Choroid plexus epithelial cell (primary cell): ENCODE results near the gene CCDC127.
"Not testable (repeated sequence)": the region's sequence is repeated elsewhere in the genome, so short reads cannot be mapped to it uniquely, and the experiment has no call there.

ENCODE experiments used
- DNase-seq: peaks from one replicate; pipeline ENCODE4 v3.0.0-alpha.2; 2010; ENCODE audit warnings: low read depth
- H3K4me3 ChIP-seq: 2 replicates; pipeline ENCODE4 v1.5.1; 2011; ENCODE audit warnings: low read depth, mild to moderate bottlenecking, control low read depth, low read length, moderate library complexity
- CTCF ChIP-seq: conservative IDR thresholded peaks from 2 replicates; pipeline ENCODE4 v1.5.1; 2011; ENCODE audit warnings: low read depth, mild to moderate bottlenecking, control low read depth, inconsistent platforms, low read length, moderate library complexity

Gene CCDC127, protein sequence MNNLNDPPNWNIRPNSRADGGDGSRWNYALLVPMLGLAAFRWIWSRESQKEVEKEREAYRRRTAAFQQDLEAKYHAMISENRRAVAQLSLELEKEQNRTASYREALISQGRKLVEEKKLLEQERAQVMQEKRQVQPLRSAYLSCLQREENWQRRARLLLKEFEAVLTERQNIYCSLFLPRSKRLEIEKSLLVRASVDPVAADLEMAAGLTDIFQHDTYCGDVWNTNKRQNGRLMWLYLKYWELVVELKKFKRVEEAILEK

DNA sequence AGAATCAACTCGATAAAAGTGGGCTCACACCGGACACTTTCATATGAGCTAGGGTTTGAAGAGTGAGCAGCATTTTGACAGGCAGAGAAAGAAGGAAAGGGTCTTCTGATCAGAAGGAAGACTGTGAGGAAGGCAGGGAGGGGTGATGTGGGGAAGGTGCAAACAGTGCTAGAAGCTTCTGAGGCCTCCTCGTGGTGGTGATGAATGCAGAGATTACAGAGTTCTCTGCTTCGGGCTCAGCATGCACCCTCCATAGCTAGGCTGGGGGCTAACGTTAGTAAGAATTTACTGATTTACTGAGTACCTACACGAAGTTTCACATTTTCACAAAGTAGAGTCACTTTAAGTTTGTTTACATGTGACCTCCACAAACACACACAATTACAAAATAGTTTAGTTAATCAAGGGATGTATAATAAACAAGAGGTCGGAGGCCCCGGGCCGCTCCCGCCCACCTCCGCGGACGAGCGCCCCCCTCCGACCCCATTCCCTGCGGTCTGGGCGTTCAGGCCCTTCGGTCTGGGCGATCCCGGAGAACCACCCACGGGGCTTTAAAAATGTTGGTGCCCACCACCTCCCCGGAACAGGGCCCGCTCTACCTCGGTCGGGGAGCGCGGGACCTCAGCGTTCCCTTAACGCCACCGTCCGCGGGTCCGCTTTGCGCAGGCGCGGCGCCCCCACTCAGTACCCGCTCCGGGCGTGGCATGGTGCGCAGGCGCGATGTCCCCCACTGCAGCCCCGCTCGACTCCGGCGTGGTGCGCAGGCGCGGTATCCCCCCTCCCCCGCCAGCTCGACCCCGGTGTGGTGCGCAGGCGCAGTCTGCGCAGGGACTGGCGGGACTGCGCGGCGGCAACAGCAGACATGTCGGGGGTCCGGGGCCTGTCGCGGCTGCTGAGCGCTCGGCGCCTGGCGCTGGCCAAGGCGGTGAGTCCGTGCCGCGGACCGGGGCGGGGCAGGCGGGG lies at the start of gene CCDC127, which contains the start of gene SDHA:
CCDC127 (minus strand) TSS at position 660 of the 963 bp plus-strand sequence. CDS start 1,304 bp downstream, outside the sequence.
SDHA (plus strand) TSS at position 827 of the 963 bp plus-strand sequence; CDS start at position 863, 36 bp downstream.
- peak within 1 kb of the TSS; percentile 90 for H3K4me3 ChIP-seq
- TF ChIP-seq CTCF, result peak; percentile 56
- DNase-seq, result peak; percentile 94

DNA sequence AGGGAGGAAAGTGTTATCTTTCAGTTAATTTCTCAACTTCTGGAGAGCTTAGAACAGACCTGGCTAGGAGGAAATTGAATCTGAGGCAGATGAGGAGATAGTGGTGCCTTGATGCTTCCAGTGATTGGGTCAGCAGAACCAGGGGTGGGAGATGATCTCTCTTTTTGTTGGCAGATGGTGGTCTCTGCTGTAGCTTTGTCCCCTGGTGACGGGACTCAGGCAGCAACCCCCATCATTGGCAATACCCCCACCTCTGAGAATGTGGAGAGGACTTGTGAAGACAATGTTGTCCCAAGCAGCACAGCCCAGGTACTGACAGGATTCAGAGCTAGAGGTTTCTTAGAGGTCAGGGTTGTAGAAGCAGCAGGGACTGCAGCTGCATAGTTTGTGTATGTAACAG lies 49.8 kb upstream of the CCDC127 start:
- no peak overlapping the region for H3K4me3 ChIP-seq
- no peak for TF ChIP-seq CTCF
- no peak for DNase-seq

DNA sequence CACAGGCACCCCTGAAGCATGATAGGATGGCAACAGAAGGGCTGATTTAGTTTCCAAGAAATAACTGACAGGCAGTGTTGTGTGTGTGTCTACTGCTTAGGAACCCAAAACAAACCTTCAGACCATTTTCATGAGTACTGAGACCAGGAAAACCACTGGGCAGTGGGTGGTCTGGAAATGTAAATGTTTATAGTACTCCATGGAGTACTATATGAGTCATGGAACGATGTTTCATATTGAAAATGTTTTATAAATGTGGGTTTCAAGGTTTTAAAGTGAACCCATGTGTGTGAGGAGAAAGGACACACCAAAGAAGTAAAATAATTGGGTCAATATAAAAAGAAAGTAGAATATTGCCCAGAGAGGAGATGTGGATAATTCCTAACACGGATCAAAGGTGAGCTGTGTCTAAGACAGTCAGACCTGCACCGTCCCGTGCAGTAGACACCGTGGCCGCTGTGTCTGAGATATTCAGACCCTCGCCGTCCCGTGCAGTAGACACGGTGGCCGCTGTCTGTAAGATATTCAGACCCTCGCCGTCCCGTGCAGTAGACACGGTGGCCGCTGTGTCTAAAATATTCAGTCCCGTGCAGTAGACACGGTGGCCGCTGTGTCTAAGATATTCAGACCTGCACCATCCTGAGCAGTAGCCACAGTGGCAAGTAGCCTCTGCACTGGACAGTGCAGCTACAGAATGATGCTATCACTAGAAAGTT lies 48.5 kb upstream of the CCDC127 start:
- H3K4me3 ChIP-seq, result not testable (repeated sequence)
- DNase-seq, result peak; percentile 74

GRCh38 chr5:264338-264737 lies 46.4 kb upstream of the CCDC127 start:
- DNase-seq, result no peak
- H3K4me3 ChIP-seq, result no peak overlapping the region
- TF ChIP-seq CTCF, result no peak

GRCh38 chr5:263275-263974 lies 45.5 kb upstream of the CCDC127 start:
- peak; percentile 99 for DNase-seq
- H3K4me3 ChIP-seq, result not testable (repeated sequence)

GRCh38 chr5:257148-257547 lies 39.2 kb upstream of the CCDC127 start:
- H3K4me3 ChIP-seq, result no peak overlapping the region
- no peak for DNase-seq
- TF ChIP-seq CTCF, result no peak

GRCh38 chr5:256347-256746 lies 38.4 kb upstream of the CCDC127 start:
- H3K4me3 ChIP-seq, DNase-seq: not testable (repeated sequence)

- not testable (repeated sequence) for H3K4me3 ChIP-seq, DNase-seq
Observed at GRCh38 chr5:255116-255515, 37.2 kb upstream of the CCDC127 start.

DNA sequence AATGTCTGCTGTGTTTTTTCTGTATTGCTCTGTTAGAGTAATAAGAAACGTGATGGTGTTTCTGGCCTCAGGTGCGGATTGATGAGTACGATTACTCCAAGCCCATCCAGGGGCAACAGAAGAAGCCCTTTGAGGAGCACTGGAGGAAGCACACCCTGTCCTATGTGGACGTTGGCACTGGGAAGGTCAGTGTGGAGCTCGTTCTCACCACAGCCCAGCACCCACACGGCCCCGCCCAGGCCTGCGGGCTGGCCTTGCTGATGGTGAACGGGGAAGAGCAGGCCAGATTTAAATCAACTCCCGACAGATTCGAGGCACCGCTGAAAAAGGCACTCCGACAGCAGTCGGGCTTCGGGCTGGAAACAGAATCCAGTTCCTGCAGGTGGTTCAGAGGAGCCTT lies 36.4 kb upstream of the CCDC127 start:
- not testable (repeated sequence) for H3K4me3 ChIP-seq, DNase-seq
